HG03469 (cell line): ENCODE measurements around the gene SOX5.

Experiments
- ATAC-seq: cut with Tn5 transposase; IDR thresholded peaks from one replicate; pipeline ENCODE4 v1.9.1; 2021; ENCODE audit warnings: mild to moderate bottlenecking, moderate library complexity, moderate number of reproducible peaks; ENCODE audit not compliant: unreplicated experiment

SOX5 gene

GRCh38 chr12:23949348-23950209 lies at the start of gene SOX5:
Gene SOX5, minus strand, starts transcription at chr12:23949670. Its CDS starts 69 bp downstream, at chr12:23949601.
- no peak for ATAC-seq

GRCh38 chr12:23987046-23987445 lies 37.6 kb upstream of the SOX5 start:
- no peak for ATAC-seq

DNA sequence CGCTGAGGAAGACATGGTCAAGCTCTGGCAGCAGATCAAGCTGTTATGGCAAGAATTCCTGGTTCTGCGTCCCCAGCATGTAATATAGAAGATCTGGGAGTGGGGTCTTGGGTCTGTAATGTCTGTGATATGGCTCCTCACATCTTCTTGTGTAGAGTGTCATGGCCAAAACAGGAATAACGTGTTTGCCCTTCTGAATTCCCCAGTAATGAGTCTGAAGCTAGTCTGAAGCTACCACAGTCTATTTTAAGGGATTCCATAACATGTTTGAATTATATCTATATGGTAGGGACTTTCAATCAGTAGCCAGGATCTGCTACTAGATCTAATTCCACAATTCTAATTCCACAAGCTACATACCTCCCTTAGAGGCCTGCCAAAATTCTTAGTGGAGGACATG lies 31.4 kb upstream of the SOX5 start:
- ATAC-seq, result no peak

- no peak for ATAC-seq
Measured at GRCh38 chr12:23964812-23965211, 15.3 kb upstream of the SOX5 start.

GRCh38 chr12:23959826-23960225 lies 10.4 kb upstream of the SOX5 start:
- no peak for ATAC-seq

DNA sequence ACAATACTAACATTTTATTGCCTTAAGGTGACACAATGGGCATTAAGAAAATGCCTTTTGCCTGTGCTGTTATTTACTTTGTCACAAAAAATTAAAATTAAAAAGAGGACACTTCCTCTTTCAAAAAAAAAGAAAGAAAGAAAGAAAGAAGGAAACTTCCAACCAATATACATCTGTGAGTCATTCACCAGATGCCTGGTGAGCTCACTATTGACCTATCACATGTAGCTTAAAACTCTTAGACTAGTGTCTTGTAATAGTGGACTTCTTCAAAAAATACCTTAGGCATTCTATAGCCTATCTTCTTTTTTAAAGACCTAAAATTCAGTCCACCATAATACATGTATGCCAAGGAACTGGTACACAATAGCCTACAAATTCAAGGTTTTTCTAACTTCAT lies 4.9 kb upstream of the SOX5 start:
- ATAC-seq, result no peak

GRCh38 chr12:23952071-23952470 lies 2.6 kb upstream of the SOX5 start:
- ATAC-seq, result no peak

DNA sequence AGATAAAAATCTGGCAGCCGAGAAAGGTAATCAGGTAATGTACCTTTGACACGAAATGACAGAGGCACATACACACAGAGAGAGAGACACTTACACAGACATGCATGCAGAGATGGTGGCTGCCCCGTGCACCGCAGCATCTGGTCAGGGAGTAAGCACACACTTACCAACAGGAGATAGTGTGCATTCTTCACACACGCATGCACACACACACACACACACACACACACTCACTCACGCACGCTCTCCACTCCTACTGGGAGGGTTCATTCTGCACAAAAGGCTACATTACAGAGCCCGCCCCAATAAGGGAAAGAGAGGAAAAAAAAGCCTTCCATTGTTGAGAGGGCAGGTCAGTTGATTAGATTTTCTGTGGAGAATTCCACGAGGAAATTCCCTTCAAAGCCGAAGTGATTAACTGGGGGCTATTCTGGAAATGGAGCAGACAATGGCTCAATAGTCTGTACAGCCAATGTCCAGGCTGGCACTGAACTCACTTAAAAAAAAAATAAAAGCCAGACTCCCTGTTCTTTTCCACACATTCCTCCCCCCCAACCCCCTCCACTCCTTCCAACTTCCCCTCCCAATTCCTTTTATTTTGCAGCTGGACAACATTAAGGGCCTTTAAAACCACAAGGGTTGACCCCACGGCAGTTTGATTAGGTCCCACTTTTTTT lies 1.4 kb upstream of the SOX5 start:
- no peak for ATAC-seq

GRCh38 chr12:23950210-23950774 lies 822 bp upstream of the SOX5 start:
- ATAC-seq, result no peak

DNA sequence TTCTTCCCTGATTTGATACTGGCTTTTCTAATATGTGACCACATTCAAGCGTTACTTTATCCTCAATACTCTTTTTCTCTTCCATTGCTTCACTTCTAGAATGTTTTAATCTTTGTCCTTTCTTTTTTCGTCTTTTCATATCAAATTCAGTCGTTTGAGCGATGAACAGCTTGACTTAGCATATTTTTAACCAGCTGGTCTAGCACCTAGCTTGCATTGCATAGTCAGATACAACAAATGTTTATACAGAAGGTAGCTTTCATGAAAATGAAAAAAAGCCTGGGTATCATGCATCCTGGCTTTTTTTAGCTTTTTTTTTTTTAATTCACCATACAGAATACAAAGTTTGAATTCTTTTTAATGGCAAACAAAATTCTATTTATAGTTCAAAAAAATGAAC lies 1.2 kb downstream of the SOX5 start:
- ATAC-seq, result no peak

DNA sequence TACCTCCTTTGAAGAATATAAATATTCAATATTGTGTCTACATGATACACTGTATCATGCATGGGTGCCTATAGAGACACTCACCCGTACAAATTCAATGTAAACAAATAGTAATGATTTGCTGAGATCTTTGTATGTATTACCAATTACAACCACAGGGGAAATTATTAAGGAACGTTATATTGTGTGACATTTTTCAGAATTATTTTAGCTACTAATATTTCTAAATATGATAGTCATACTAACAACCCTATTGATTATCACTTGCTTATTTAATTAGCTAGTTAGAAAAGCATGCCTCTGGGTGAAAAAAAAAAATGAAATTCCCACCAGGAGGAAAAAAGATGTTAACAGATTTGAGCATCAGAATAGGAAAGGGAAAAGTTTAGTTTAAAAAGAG lies 2.1 kb downstream of the SOX5 start:
- no peak for ATAC-seq

- no peak for ATAC-seq
Measured at GRCh38 chr12:23945249-23945648, 4.2 kb downstream of the SOX5 start.

- ATAC-seq, result no peak
Measured at GRCh38 chr12:23944067-23944466, 5.4 kb downstream of the SOX5 start.

DNA sequence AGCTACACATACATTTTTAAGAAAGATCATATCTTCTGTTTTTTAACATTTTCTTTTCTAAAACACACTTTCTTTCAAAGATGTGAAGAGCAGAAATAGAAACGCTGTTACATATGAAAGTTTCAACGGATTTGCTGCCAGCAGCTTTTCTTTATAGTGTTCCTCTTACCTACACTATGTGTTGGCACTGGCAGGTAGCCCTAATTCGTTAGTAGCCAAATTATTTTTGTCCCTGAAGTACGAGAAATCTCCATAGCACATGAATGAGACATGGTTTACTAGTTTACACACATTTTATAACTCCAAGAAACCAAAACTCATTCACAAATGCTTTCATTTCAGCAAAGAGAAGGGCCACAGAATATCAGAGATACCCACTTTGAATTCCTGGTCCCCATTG lies 6.6 kb downstream of the SOX5 start:
- no peak for ATAC-seq

DNA sequence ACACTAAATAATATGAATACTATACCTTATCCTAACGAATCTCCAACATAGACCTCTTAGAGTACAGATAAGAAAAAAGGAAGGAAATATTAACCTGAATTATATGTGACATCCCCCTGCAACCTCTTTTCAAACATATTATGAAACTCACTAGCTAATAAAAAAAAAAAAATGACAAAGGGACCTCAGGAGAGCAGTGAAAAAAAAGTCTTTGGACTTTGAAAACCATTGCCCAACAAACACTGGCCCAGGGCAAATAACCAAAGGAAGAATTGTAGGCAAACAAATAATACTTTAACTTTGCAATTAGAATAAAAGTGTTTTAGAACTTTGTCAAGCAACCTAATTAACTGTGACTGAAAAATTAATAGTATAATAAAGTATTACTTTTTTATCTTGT lies 7.7 kb downstream of the SOX5 start:
- ATAC-seq, result no peak

DNA sequence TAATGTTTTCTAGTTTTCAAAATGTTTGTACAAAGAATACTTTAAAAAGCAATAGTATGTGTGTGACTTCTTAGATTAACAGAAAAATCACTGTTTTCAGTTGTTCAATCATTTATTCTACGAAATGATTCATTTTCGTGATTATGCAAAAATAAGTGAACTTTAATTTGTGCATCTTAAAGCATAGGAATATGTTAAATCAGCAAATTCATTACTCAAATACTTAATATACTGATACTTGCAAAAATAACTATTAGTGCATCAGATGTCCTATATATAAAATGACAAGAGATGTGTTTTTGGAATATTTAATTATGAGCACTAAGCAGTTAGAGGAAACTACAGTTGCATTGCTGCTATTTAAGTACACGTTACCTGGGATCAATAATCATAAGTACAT lies 11.0 kb downstream of the SOX5 start:
- no peak for ATAC-seq

- no peak for ATAC-seq
Measured at GRCh38 chr12:23931176-23931575, 18.3 kb downstream of the SOX5 start.

DNA sequence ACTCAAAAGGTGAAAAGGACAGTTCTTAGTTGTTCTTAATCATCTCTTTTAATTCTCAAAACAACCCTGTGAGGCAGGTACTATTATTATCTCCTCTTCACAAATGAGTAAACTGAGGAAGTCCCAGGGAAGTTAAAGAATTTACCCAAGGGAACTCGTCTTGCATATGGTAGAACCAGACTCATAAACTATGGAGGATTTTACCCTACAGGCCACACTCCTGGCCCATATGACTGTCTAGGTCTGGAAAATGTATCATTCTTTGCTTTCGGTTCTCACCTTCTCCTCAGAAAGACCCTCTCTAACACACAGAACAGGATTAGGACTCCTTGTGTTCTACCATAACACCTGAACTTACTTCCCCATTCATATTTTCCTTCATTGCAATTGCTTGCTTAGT lies 18.9 kb downstream of the SOX5 start:
- ATAC-seq, result no peak

GRCh38 chr12:23929906-23930305 lies 19.6 kb downstream of the SOX5 start:
- no peak for ATAC-seq

- no peak for ATAC-seq
Measured at GRCh38 chr12:23927907-23928306, 21.6 kb downstream of the SOX5 start.

- ATAC-seq, result no peak
Measured at GRCh38 chr12:23921099-23921856, 28.2 kb downstream of the SOX5 start.
